Stimulated activated CD4-positive, alpha-beta T cell treated with anti-CD3 and anti-CD28 coated beads, Interleukin-1b, Interleukin-23, amount 100 ng/mL, for 24 hours (primary cell): Measurements from ENCODE around the gene SBNO1.
"Not testable (repeated sequence)": the region's sequence is repeated elsewhere in the genome, so short reads cannot be mapped to it uniquely, and the experiment has no call there.

Source experiments
- DNase-seq, 4 experiments: peaks; one replicate each; pipeline ENCODE4 v3.0.0-alpha.2; 2020; ENCODE audit warnings: low read depth in 4 of 4, low spot score in 1 of 4

Gene SBNO1

GRCh38 chr12:123388951-123389559, 24.4 kb upstream of the SBNO1 start:
- DNase-seq: no peak

- peak in 2 of 4 experiments; percentile 54 to 70 for DNase-seq
Measured at GRCh38 chr12:123388177-123388950, 23.7 kb upstream of the SBNO1 start.

GRCh38 chr12:123387508-123388176, 23.0 kb upstream of the SBNO1 start:
- no peak for DNase-seq

DNA sequence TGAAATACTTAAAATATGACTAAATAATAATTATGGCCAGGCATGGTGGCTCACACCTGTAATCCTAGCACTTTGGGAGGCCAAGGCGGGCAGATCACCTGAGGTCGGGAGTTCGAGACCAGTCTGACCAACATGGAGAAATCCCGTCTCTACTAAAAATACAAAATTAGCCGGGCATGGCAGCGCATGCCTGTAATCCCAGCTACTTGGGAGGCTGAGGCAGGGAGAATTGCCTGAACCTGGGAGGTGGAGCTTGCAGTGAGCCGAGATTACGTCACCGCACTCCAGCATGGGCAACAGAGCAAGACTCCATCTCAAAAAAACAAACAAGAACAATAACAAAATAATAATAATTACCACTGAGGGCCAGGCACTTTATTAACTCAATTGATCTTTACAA, 20.9 kb upstream of the SBNO1 start:
- not testable (repeated sequence) for DNase-seq

- no peak for DNase-seq
Measured at GRCh38 chr12:123384994-123385376, 20.3 kb upstream of the SBNO1 start.

DNA sequence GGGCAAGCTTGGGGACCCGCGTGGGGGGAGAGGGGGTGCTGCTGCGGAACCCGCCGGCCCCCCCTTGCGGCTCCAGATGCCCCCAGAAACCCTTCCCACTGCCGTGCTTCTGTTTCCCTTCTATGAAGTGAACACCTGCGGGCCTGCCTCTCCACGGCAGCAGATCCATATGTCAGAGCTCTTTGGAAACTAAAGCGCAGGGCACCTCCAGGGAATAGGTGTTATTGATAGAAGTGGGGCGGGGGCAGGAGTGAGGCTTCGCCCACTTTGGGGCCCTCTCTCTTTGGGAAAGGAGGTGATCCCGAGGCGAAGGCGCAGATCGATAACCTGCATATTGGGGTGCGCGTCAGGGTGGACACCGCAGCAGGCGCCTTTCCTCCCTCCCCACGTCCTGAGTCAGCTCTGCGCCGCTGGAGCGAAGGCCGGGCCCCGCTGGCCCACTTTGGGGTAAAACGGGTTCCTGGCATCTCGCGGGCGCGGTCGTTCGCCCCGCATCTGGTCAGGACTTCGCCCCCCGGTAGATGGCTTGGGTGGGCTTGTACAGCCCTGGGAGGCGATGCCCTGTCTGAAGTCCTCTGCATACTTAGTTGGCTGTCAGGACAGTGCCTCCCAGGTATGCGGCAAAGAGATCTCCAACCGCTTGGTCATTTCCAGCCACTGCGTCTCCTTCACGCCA, 19.8 kb upstream of the SBNO1 start:
- DNase-seq: no peak

GRCh38 chr12:123382684-123383083, 18.0 kb upstream of the SBNO1 start:
- DNase-seq: no peak

DNA sequence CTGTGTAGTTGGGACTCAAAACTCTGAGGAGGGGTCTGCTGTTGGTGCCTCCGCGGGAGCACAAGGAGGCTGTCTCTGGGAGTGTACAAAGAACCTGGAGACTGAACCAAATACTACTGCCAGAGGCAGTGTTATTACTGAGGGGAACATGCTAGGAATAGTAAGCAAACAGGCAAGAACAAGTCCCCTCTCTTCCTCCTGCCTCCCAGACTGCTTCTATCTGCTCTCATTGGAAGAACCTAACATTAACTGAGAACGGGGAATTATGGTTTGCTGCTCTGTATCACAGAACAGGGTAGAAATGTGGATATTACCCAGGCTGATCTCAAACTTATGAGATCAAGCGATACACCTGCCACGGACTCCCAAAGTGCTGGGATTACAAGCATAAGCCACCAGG, 14.7 kb upstream of the SBNO1 start:
- DNase-seq: no peak

- not testable (repeated sequence) for DNase-seq
Measured at GRCh38 chr12:123372415-123372814, 7.8 kb upstream of the SBNO1 start.

DNA sequence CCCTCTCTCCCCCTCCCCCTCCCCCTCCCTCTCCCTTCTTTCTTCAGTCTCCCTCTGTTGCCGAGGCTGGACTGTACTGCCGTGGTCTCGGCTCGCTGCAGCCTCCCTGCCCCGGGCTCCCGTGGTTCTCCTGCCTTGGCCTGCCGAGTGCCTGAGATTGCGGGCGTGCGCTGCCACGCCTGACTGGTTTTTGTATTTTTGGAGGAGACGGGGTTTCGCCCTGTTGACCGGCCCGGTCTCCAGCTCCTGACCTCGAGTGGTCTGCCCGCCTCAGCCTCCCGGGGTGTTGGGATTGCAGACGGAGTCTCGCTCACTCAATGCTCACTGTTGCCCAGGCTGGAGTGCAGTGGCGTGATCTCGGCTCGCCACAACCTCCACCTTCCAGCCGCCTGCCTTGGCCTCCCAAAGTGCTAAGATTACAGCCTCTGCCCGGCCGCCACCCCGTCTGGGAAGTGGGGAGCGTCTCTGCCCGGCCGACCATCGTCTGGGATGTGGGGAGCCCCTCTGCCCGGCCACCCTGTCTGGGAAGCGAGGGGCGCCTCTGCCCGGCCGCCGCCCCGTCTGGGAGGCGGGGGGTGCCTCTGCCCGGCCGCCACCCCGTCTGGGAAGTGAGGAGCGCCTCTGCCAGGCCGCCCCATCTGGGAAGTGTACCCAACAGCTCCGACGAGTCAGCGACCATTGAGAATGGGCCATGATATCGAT, 7.2 kb upstream of the SBNO1 start:
- not testable (repeated sequence) for DNase-seq

DNA sequence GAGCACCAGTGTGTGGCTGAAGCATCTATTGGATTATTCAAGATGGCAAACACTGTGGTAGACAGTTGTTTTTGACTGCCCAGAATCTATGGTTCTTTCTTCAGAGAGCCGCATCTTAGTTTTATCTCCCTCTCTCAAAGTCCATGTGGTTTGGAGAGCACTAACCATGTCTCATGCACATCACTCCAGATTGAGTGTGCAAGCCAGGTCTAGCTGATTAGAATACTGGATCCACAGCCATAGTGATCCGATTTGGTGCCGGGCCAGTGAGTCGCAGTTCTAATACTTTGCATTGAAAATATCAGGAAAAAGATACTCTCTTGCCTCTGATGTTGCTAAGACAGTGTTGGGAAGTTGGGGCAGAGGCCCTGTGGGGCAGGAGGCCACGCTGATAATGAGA, 4.6 kb upstream of the SBNO1 start:
- no peak for DNase-seq

- DNase-seq: not testable (repeated sequence)
Measured at GRCh38 chr12:123368431-123368830, 3.8 kb upstream of the SBNO1 start.

DNA sequence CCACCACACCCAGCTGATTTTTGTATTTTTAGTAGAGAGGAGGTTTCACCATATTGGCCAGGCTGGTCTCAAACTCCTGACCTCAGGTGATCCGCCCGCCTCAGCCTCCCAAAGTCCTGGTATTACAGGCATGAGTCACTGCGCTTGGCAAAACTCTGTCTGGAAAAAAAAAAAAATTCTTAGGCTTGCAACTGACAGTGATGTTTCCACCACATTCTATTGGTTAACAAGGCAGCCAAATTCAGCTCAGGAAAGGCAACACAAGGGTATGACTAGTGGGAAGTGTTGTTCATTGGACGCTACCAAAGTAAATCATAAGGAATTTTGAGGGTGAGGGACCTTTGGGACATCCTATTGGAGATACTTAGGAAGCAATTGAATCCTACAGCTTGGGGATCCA, 2.9 kb upstream of the SBNO1 start:
- DNase-seq: no peak

DNA sequence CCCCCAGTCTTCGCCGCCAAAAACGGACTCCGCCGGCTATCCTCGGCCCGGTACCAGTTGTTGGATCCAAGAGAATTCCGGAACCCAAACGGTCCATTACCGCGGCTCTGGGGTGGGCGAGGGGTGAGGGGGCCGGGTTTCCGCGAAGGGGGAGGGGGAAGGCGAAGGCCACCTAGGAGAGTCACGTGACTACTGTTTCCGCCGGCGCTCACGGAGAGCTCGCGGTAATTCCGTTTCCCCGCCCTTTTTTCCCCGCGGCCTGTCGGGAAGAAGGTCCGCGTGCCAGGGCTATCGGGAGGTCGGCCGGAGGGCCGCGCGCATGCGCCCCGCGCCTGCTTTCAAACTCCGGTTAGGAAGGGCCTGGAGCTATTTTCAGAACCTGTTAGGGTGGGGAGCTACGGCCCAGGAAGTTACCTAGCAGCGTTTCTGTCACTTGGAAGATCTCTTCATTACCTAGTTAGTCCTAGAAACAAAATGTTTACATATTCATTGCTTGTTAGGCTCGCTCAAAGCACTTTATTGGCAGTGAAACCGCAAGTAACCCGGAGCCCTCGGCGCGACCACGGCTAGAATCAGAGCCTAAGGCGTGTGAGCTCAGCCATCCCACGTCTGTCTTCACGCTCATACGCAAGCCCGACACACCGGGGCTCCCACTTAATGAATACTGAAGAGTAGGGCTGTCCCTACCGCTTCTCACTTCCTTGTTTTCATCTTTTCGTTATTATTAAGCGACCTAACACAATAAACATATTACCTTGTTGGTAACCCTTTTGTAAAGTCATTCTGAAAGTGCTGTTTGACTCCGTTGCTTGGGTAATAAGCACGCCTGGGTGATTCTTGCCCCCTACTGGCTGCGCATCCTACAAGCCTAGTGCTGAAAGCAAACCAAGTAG, 624 bp upstream of the SBNO1 start:
- DNase-seq: peak; percentile 89 to 96 (median 94)

DNA sequence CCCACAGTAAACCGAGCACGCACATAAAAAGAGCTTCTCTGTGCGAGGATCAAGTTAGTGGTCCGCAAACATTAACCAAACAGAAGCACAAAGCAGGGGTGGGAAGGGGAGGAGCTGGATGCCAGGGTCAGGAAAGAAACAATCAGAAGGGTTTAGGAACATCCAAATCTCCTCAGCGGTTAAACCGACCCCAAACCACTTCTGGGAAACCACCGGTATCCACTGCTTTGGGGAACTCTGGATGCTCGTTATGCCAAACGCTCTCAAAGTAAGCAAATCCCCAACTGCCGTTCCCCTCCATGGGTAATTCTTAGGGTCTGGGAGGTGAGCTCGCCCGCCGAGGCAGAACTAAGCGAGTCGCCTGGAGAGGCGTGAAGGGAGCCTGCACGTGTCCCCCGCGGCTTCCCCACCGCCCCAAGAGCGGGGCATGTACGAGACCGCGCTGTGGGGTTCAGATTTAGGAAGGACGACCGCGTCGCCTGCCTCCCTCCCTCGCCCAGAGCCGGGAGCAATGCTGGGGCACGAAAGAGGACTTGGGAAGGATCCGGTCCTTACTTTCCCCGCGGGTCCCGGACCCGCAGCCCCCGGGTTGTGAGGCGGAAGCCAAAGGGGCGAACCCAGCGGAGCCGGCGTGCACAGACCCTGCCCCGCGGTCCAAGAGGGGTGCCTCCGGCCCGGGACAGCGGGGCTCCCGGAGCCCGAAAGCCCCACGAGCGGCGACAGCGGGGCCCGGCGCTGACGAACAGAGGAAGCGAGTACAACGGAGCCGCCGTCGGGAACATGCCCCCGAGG, 711 bp downstream of the SBNO1 start:
- peak in 2 of 4 experiments; percentile 6 to 28 for DNase-seq

DNA sequence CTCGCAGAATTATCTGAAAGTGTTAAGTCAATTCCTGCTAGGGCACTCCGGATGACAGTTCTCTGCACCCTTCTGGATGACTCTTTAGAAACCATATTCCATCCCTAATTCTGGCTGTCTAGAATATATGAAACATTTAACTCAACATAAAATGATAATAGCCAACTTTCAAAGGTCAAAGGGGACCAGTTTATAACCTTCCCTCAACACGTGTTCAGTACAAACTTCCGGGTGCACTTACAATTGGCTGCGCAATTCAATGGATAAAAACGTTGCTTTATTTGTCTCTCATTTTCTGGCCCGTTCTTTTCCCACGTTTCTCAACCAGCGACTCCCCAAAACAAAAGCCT, 1.3 kb downstream of the SBNO1 start:
- no peak for DNase-seq

- DNase-seq: no peak
Measured at GRCh38 chr12:123358035-123358434, 6.6 kb downstream of the SBNO1 start.

- no peak for DNase-seq
Measured at GRCh38 chr12:123356159-123356670, 8.4 kb downstream of the SBNO1 start.

- DNase-seq: no peak
Measured at GRCh38 chr12:123354600-123354999, 10.0 kb downstream of the SBNO1 start.
